ENCODE data around the gene FZD2. TPM values are rescaled to one million over a fixed set of nuclear protein-coding genes. Genes with fewer than 3 reads are reported as not detected.

The FZD2 gene
- total and polyA plus RNA-seq, 9 of the 15 experiments (the other 6 are each of a cell fraction or from before 2014, with no cell fraction given) = 0.03 to 4.5 (median 1.1) TPM; not detected in 1

GRCh38 chr17:44568945-44569858 is 11.9 kb downstream of the FZD2 start:
- in situ Hi-C loops (cut with MboI) = no loop called here
- H3K36me3 ChIP-seq (ENCODE audit: control insufficient read depth, insufficient read depth, low read length) = no peaks in the 10 kb centered on the region
- 0 out of 3 replicates have a peak overlapping the region, but pooled peaks have one; percentile 48 for H3K27ac ChIP-seq (ENCODE audit: extremely low read depth, low read depth, low read length)
- DNase-seq (ENCODE audit: extremely low read depth in 1 of 4, low spot score in 3 of 4) (peak in 2 of 4 experiments; percentile 30 to 46), ATAC-seq (peak; percentile 84), FAIRE-seq (no peak)
- ChIA-PET POLR2A (interaction anchor here (0.6 to 1.7 kb wide), 2 partner anchors 10 to 1392 kb away, joined by 5 to 6 read pairs; no protein-coding TSS in a partner anchor), CTCF (ENCODE audit: low intra/inter-chr PET ratio) (no interaction called here)
- H3K79me2 ChIP-seq (ENCODE audit: control insufficient read depth, insufficient read depth, low read length) = no peaks in the 10 kb centered on the region
- H4K20me1 ChIP-seq (replicated peaks; ENCODE audit: control insufficient read depth, insufficient read depth, low read length) = no peaks in the 10 kb centered on the region
- TF ChIP-seq HNRNPK (IDR thresholded peaks at IDR 0.05; ENCODE audit: low read depth, low read length, poor library complexity, severe bottlenecking) (peak; percentile 82), PCBP2 (IDR thresholded peaks at IDR 0.05; ENCODE audit: low read depth, low read length, poor library complexity, severe bottlenecking) (peak; percentile 50), PCBP1 (IDR thresholded peaks at IDR 0.05; ENCODE audit: low read depth, low read length, poor library complexity, severe bottlenecking) (peak; percentile 50), RBM25 (IDR thresholded peaks at IDR 0.05; ENCODE audit: low read depth, low read length, severe bottlenecking) (peak; percentile 10), VEZF1 (CRISPR knock-in tag; IDR thresholded peaks at IDR 0.05) (peak; percentile 34; the same call in 1 of the 2 replicates), CREB3L1 (IDR thresholded peaks at IDR 0.05; ENCODE audit: borderline replicate concordance, low read depth) (no peak)
- TF ChIP-seq, protein P1, sequence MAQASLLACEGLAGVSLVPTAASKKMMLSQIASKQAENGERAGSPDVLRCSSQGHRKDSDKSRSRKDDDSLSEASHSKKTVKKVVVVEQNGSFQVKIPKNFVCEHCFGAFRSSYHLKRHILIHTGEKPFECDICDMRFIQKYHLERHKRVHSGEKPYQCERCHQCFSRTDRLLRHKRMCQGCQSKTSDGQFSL (CRISPR knock-in tag; IDR thresholded peaks at IDR 0.05) = peak; percentile 92
- TF ChIP-seq, protein P1 (tag; IDR thresholded peaks at IDR 0.05) = peak in 1 of 2 experiments; percentile 67; a peak in 2 of 4 replicates
- TF ChIP-seq, protein P2, sequence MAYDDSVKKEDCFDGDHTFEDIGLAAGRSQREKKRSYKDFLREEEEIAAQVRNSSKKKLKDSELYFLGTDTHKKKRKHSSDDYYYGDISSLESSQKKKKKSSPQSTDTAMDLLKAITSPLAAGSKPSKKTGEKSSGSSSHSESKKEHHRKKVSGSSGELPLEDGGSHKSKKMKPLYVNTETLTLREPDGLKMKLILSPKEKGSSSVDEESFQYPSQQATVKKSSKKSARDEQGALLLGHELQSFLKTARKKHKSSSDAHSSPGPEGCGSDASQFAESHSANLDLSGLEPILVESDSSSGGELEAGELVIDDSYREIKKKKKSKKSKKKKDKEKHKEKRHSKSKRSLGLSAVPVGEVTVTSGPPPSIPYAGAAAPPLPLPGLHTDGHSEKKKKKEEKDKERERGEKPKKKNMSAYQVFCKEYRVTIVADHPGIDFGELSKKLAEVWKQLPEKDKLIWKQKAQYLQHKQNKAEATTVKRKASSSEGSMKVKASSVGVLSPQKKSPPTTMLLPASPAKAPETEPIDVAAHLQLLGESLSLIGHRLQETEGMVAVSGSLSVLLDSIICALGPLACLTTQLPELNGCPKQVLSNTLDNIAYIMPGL (CRISPR knock-in tag; IDR thresholded peaks at IDR 0.05) = no peak
- H3K4me2 ChIP-seq (ENCODE audit: insufficient read depth, low read length) = no peak overlapping the region
- H3K9me1 ChIP-seq (ENCODE audit: control insufficient read depth, insufficient read depth, low read length) = no peaks in the 10 kb centered on the region
- intact Hi-C loops (cut with micrococcal nuclease) = no loop called here
- peaks cover 3 to 12% of the 10 kb centered on the region in 2 experiments; a peak in 3 of 5 replicates for H3K27me3 ChIP-seq (ENCODE audit: control insufficient read depth in 2 of 2, insufficient read depth in 2 of 2, low read length in 2 of 2)
- H3K9me3 ChIP-seq (replicated peaks; ENCODE audit: control insufficient read depth, insufficient read depth, low read depth, low read length) = peaks cover 5% of the 10 kb centered on the region
- WGBS (ENCODE audit: insufficient coverage, low coverage, missing lambda C conversion rate) = 39% methylated on average over 24 of the region's 26 CpGs
- no TSS peak for BruUV-seq (replicated peaks)
- peak overlapping the region; percentile 68; the same call in 1 of the 2 replicates for H2AFZ ChIP-seq (ENCODE audit: low read depth, low read length)
- no peak overlapping the region for H3K9ac ChIP-seq (ENCODE audit: insufficient read depth in 1 of 2, low read depth in 2 of 2, low read length in 2 of 2)
- peaks cover 0 to 11% of the 10 kb centered on the region in 2 experiments; a peak in 2 of 5 replicates for H3K4me1 ChIP-seq (replicated peaks in 1 of 2; ENCODE audit: control insufficient read depth in 2 of 2, insufficient read depth in 2 of 2, low read length in 2 of 2)
- no peak overlapping the region for H3K4me3 ChIP-seq

Data from K562 (cell line).